DMS 273 (cell line): ENCODE results near the gene NRXN3.

Source experiments
- DNase-seq: peaks from one replicate; lab custom pipeline; 2025; ENCODE audit not compliant: unreplicated experiment; lab: John Stamatoyannopoulos, UW

The NRXN3 gene

GRCh38 chr14:79549515-79549914 is 1379.3 kb downstream of the NRXN3 start:
- no peak for DNase-seq

- peak; percentile 12 for DNase-seq
These were observed 1381.3 kb downstream of the NRXN3 start for GRCh38 chr14:79551523-79551922.

GRCh38 chr14:79552778-79553177 is 1382.6 kb downstream of the NRXN3 start:
- no peak for DNase-seq

DNA sequence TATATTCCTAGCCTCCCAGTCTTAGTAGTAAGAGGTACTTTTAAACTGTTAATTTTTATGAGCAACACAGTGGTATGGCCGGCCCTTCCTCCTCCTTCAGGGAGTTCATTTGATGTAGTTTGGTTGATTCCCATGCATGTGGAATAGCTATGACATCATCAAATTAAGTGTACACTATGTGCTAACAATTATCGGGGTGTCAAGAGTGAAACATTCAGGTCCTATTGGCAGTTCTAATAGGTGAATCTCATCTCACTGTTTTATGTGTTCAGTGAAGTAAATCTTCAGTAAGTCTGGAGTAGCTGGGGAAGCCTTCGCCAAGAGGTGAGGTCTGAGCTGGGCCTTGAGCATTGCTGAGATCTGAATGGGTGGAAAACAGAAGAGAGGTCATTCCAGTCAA is 1384.6 kb downstream of the NRXN3 start:
- DNase-seq: no peak

DNA sequence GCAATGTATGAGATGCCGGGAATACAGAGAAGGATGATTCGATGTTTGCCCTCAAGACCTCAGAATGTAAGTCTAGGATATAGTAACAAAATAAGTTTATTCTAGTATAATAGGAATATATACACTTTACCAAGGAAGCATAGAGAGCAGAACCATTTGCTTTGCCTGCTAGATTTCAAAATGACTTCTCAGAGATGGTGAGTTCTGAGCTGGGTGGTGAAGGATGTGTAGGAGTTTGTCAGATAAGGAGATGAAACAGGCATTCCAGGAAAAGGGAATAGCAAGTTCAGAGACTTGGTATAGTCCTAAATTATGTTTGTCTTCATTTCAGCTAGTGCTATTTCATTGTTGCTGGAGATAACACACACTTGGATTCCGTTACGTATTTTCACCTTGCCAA is 1385.3 kb downstream of the NRXN3 start:
- no peak for DNase-seq

DNA sequence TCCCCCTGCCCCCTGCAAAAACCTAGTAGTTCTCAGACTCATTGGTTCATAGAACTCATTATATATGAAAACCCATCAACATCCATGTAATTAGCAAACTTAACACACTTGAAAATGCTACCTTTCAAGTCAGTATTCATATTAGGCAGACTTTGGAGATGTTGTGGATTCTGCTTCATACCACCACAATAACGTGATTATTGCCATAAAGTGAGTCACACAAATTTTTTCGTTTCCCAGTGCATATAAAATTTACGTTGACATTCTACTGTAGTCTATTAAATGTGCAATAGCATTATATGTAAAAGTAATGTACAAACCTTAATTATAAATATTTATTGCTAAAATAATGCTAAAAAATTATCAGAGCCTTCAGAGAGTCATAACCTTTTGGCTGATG is 1387.1 kb downstream of the NRXN3 start:
- no peak for DNase-seq

- no peak for DNase-seq
These were observed 1392.0 kb downstream of the NRXN3 start for GRCh38 chr14:79562185-79562584.

GRCh38 chr14:79564371-79564770 is 1394.2 kb downstream of the NRXN3 start:
- no peak for DNase-seq

GRCh38 chr14:79567306-79567705 is 1397.1 kb downstream of the NRXN3 start:
- peak; percentile 51 for DNase-seq

DNA sequence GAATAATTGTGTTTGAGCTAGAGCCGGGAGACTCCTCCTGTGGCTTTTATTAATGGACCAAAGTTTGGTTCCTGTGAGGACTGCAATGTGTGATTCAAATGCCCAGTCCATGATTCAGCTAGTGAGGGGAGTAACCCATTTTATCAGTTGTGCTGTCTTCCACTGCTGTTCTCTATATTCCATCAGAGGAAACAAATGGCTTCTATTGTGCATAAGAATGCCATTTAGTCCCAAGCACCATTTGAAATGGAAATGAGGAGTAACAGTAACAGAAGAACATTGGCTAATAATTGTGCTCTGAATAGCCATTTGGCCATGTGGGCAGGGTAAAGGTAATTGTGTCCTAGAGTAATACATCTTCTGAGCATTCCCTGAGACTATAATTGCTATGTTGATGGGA is 1398.4 kb downstream of the NRXN3 start:
- no peak for DNase-seq

DNA sequence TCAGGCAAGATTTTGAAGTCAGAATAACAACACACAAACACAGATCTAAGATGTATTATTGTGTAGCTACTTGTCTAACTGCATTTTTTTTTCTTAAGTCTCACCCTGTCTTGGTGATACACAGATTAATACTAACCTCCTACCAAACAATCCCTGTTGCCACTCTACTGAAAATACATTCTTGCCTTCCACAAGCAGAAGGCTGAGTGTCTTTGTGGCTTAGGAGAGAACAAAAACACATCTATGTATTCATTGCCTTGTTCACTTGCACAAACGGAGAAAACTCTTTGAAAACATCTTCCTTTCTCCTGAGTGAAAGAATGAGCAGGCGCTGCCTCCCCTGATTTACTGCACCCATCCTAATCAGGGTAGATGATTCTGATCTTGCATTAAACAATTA is 1398.9 kb downstream of the NRXN3 start:
- no peak for DNase-seq

DNA sequence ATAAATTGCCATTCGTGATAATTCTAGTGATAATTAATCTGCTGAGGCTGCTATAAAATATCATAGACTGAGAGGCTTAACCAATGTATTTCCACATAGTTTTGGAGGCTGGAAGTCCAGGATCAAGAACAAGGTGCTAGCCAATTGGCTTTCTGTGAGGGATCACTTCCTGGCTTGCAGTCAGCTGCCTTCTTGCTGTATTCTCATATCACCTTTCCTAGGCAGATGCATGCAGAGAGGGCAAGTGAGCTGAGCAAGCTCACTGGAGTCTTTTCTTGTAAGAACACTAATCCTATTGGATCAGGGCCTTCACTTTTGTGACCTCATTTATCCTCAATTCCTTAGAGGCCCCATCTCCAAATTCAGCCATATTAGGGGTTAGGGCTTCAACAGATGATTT is 1400.5 kb downstream of the NRXN3 start:
- DNase-seq: peak; percentile 12

- peak; percentile 6 for DNase-seq
These were observed 1401.2 kb downstream of the NRXN3 start for GRCh38 chr14:79571366-79571765.

DNA sequence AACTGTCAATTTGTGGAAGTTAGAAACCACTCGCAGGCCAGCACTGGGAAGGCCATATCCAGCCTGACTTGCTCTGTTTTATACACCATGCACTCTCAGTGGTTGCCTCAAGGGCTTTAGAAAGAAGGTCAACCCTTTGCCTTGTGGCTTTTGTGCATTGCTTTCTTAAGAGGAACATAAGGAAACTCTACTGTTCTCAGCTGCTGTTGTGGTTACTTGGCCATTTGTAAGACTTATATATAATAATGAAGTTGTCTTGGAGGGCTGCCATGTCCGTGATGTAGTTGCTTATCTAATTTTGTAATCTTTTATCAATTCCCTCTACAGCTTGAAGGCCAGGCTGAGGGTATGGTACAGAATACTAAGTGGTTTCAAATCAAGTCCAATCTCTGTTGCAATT is 1403.3 kb downstream of the NRXN3 start:
- peak; percentile 35 for DNase-seq

- DNase-seq: no peak
These were observed 1404.9 kb downstream of the NRXN3 start for GRCh38 chr14:79575032-79575431.

- DNase-seq: peak; percentile 59
These were observed 1406.3 kb downstream of the NRXN3 start for GRCh38 chr14:79576424-79576823.

DNA sequence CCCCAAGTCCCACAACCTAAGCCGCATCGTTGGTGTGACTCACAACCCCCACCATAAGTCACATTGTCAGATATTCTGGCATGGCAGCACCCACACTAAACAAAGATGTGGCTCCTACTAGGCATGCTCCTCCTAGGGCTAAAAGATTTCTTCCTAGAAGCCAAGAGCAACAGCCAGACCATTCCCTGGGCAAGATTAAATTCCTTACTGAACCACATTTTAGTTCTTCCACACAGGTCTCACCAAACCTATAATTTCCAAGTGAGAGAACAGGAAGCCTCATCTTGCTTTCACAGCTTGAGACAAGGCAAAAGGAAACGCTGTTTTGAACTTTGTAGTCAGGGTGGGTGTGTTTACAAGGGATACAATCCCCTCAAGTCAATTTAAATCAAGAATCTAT is 1408.3 kb downstream of the NRXN3 start:
- DNase-seq: no peak

DNA sequence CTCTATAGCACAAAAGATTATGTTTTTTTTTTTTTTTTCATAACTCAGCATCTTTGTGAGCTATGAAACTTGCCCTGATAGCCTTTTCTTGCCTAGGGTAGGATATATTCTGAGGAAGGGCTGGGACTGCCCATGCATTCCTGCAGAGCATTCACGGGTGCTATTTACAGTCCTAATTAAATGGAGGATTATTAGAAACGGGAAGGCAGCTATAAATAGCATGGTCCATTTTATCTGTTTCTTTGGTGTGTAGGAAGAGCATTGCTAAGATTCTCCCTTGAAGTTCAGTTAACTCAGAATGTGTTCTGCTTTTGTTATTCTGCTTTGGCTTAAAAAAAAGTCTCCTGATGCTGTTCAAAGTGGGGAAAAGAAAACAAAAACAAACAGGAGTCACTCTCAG is 1410.2 kb downstream of the NRXN3 start:
- DNase-seq: no peak

DNA sequence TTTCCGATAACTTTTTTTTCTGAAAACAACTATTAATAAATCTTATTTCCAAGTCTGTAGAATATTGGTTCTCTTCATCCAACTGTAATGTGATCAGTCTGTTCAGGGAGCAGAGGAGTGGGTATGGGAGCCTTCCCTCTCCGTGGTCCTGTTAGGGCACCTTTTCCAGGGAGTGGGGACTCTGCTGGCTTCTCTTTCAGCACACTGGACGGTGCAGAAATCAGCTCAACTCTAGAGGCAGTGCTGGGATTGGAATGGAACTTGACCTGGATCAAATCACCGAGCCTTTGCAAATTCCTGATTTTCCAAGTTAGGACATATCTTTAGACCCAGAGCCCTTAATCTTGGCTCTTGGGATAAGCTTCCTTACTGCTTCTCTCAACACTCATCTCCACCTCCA is 1410.7 kb downstream of the NRXN3 start:
- no peak for DNase-seq

DNA sequence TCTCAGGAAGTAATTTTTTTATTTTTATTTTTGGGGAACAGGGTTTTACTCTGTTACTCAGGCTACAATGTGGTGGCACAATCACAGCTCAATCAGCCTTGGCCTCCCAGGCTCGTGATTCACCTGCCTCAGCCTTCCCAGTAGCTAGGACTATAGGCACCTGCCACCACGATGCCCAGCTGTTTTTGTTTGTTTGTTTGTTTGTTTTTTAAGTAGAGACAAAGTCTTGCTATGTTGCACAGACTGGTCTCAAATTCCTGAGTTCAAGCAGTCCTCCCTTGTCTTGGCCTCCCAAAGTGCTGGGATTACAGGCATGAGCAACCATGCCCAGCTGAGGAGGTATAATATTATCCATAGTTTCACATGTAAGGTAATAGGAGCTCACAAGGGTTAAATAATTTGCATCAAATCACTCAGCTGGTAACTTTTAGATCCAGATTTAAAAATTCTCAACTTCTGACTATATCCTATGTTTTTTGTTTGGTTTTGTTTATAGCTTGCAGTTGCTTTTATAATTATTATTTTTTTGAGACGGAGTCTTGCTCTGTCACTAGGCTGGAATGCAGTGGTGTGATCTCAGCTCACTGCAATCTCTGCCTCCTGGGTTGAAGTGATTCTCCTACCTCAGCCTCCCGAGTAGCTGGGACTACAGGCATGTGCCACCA is 1411.9 kb downstream of the NRXN3 start:
- no peak for DNase-seq

GRCh38 chr14:79583738-79584408 is 1413.7 kb downstream of the NRXN3 start:
- DNase-seq: no peak

- DNase-seq: peak; percentile 30
These were observed 1414.5 kb downstream of the NRXN3 start for GRCh38 chr14:79584679-79585078.

DNA sequence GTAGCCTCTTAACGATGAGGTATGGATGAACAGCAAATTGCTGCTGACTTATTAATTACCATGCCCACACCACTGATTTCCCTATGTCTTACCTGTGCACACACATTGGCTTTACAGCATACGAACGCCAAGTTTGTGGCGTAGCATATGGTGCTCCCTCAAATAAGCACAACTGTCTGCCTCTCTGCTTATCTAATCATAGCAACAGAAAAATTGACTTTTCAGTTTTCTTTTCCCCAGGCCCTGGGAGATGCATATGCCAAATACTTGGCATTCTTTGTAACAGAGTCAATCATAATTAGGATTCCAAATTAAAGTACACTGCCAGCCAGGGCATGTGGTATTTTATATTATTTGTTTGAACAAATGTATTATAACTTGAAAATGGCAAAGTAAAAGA is 1415.7 kb downstream of the NRXN3 start:
- DNase-seq: peak; percentile 39
